Natural killer cell treated with Interleukin-12 subunit alpha and Interleukin-12 subunit beta and Interleukin-15 and Interleukin-18, amount 100 ng/mL, for 72 hours (primary cell): ENCODE results near the gene PPP1CA. TPM values are rescaled to one million over a fixed set of nuclear protein-coding genes. Genes with fewer than 3 reads are reported as not detected.
"Not testable (repeated sequence)": the region's sequence is repeated elsewhere in the genome, so short reads cannot be mapped to it uniquely, and the experiment has no call there.

ENCODE experiments used
- ATAC-seq, 2 donors: fragments of 150-1000 bp; cut with Tn5 transposase in 1 of 2; sonication (Bioruptor Pico), chemical (Tn5 transposase) in 1 of 2; 2 replicates each; pipeline ENCODE4 v1.10.0; 2021
- DNase-seq: peaks from one replicate; pipeline ENCODE4 v3.0.0; 2022; ENCODE audit warnings: low spot score
- H3K27ac Mint-ChIP-seq, 2 donors: 1 replicate in 1 of 2; 2 replicates in 1 of 2; pipeline ENCODE4 v1.8.0; 2022; ENCODE audit warnings: mixed read lengths in 2 of 2, mild to moderate bottlenecking in 1 of 2, moderate library complexity in 1 of 2
- H3K27me3 Mint-ChIP-seq, 2 donors: 1 replicate in 1 of 2; 2 replicates in 1 of 2; pipeline ENCODE4 v1.8.0; 2022; ENCODE audit warnings: mixed read lengths in 2 of 2
- H3K36me3 Mint-ChIP-seq: one replicate; pipeline ENCODE4 v1.8.0; 2022; ENCODE audit warnings: mixed read lengths
- H3K4me1 Mint-ChIP-seq, 2 donors: 1 replicate in 1 of 2; 2 replicates in 1 of 2; pipeline ENCODE4 v1.8.0; 2022; ENCODE audit warnings: low read depth in 2 of 2, mixed read lengths in 2 of 2, mild to moderate bottlenecking in 1 of 2
- H3K4me3 Mint-ChIP-seq: one replicate; pipeline ENCODE4 v1.8.0; 2022; ENCODE audit warnings: mixed read lengths
- H3K9me3 Mint-ChIP-seq: 2 replicates; pipeline ENCODE4 v1.8.0; 2022; ENCODE audit warnings: mixed read lengths
- total RNA-seq, 2 donors: library from RNA; stranded (reverse); gene quantifications; one replicate each; pipeline ENCODE4 v1.2.3, GENCODE V29; 2022

Gene PPP1CA
- total RNA-seq, 2 donors from 2014 or later = 317 to 378 TPM

GRCh38 chr11:67429038-67429668, 27.5 kb upstream of the PPP1CA start:
- Mint-ChIP-seq H3K27me3 (no peaks in the 10 kb centered on the region), H3K4me1 (peaks cover 29 to 36% of the 10 kb centered on the region in 2 donors), H3K9me3 (no peaks in the 10 kb centered on the region), H3K4me3 (peak overlapping the region; percentile 96), H3K27ac (peak overlapping the region; percentile 94 to 97), H3K36me3 (no peaks in the 10 kb centered on the region)
- DNase-seq (no peak), ATAC-seq (no peak)

GRCh38 chr11:67428052-67429001, 26.7 kb upstream of the PPP1CA start, which contains the start of gene RPS6KB2:
Gene RPS6KB2, plus strand, starts transcription at chr11:67428494. Its CDS starts 52 bp downstream, at chr11:67428546.
- ATAC-seq (peak; percentile 92 to 94), DNase-seq (peak; percentile 97)
- H3K27ac Mint-ChIP-seq = peak within 1 kb of the TSS; percentile 94 to 97
- no peaks in the 10 kb centered on the region for H3K27me3 Mint-ChIP-seq
- H3K4me1 Mint-ChIP-seq = peaks cover 24 to 31% of the 10 kb centered on the region in 2 donors
- no peaks in the 10 kb centered on the region for H3K9me3 Mint-ChIP-seq
- H3K36me3 Mint-ChIP-seq = no peaks in the 10 kb centered on the region
- peak within 1 kb of the TSS; percentile 96 for H3K4me3 Mint-ChIP-seq

- H3K4me3 Mint-ChIP-seq = peak overlapping the region; percentile 96
- H3K4me1 Mint-ChIP-seq = peaks cover 22 to 31% of the 10 kb centered on the region in 2 donors
- ATAC-seq, DNase-seq, H3K27me3 Mint-ChIP-seq, H3K36me3 Mint-ChIP-seq, H3K9me3 Mint-ChIP-seq: not testable (repeated sequence)
- peak overlapping the region; percentile 94 to 97 for H3K27ac Mint-ChIP-seq
Measured at GRCh38 chr11:67427364-67427859, 25.8 kb upstream of the PPP1CA start.

- Mint-ChIP-seq H3K4me3 (no peak overlapping the region), H3K27ac (no peak overlapping the region), H3K9me3 (no peaks in the 10 kb centered on the region), H3K36me3 (no peaks in the 10 kb centered on the region), H3K4me1 (peaks cover 13 to 25% of the 10 kb centered on the region in 2 donors), H3K27me3 (no peaks in the 10 kb centered on the region)
- no peak for ATAC-seq
- peak; percentile 60 for DNase-seq
Measured at GRCh38 chr11:67423891-67424613, 22.4 kb upstream of the PPP1CA start.

GRCh38 chr11:67423466-67423865, 21.8 kb upstream of the PPP1CA start:
- H3K4me3 Mint-ChIP-seq = no peak overlapping the region

GRCh38 chr11:67422891-67423290, 21.2 kb upstream of the PPP1CA start:
- H3K4me3 Mint-ChIP-seq = no peak overlapping the region

More at GRCh38 chr11:67423466-67423865, 21.8 kb upstream of the PPP1CA start:
- Mint-ChIP-seq H3K4me1 (peaks cover 13 to 27% of the 10 kb centered on the region in 2 donors), H3K27ac (no peak overlapping the region), H3K27me3 (no peaks in the 10 kb centered on the region), H3K36me3 (no peaks in the 10 kb centered on the region), H3K9me3 (no peaks in the 10 kb centered on the region)
- no peak for ATAC-seq
- DNase-seq = no peak

GRCh38 chr11:67421430-67422031, 19.9 kb upstream of the PPP1CA start:
- Mint-ChIP-seq H3K9me3 (no peaks in the 10 kb centered on the region), H3K4me1 (peaks cover 9 to 28% of the 10 kb centered on the region in 2 donors), H3K27ac (peak overlapping the region; percentile 47 to 57), H3K4me3 (peak overlapping the region; percentile 37), H3K36me3 (no peaks in the 10 kb centered on the region), H3K27me3 (no peaks in the 10 kb centered on the region)
- no peak for ATAC-seq
- DNase-seq = peak; percentile 64

More at GRCh38 chr11:67422891-67423290, 21.2 kb upstream of the PPP1CA start:
- DNase-seq = no peak
- no peaks in the 10 kb centered on the region for H3K9me3 Mint-ChIP-seq
- H3K4me1 Mint-ChIP-seq = peaks cover 9 to 26% of the 10 kb centered on the region in 2 donors
- no peaks in the 10 kb centered on the region for H3K36me3 Mint-ChIP-seq
- H3K27ac Mint-ChIP-seq = peak overlapping the region in 1 of 2 donors; percentile 36
- no peak for ATAC-seq
- H3K27me3 Mint-ChIP-seq = no peaks in the 10 kb centered on the region

GRCh38 chr11:67420646-67421429, 19.2 kb upstream of the PPP1CA start:
- Mint-ChIP-seq H3K4me1 (peaks cover 15 to 35% of the 10 kb centered on the region in 2 donors), H3K9me3 (no peaks in the 10 kb centered on the region), H3K27me3 (no peaks in the 10 kb centered on the region), H3K4me3 (peak overlapping the region; percentile 70), H3K27ac (peak overlapping the region; percentile 47 to 60), H3K36me3 (no peaks in the 10 kb centered on the region)
- ATAC-seq = peak; percentile 98
- DNase-seq = peak; percentile 96

- Mint-ChIP-seq H3K4me1 (peaks cover 15 to 35% of the 10 kb centered on the region in 2 donors), H3K27ac (peak overlapping the region; percentile 33 to 60)
- peak; percentile 59 for DNase-seq
Measured at GRCh38 chr11:67420147-67420645, 18.5 kb upstream of the PPP1CA start.

GRCh38 chr11:67419325-67420049, 17.8 kb upstream of the PPP1CA start:
- Mint-ChIP-seq H3K4me1 (peaks cover 10 to 29% of the 10 kb centered on the region in 2 donors), H3K4me3 (peak overlapping the region; percentile 70), H3K27ac (peak overlapping the region; percentile 33 to 60), H3K27me3 (no peaks in the 10 kb centered on the region), H3K9me3 (no peaks in the 10 kb centered on the region), H3K36me3 (no peaks in the 10 kb centered on the region)
- DNase-seq (no peak), ATAC-seq (no peak)

More at GRCh38 chr11:67420147-67420645, 18.5 kb upstream of the PPP1CA start:
- H3K4me3 Mint-ChIP-seq = peak overlapping the region; percentile 70
- H3K9me3 Mint-ChIP-seq = no peaks in the 10 kb centered on the region
- no peak for ATAC-seq
- H3K36me3 Mint-ChIP-seq = no peaks in the 10 kb centered on the region
- H3K27me3 Mint-ChIP-seq = no peaks in the 10 kb centered on the region

GRCh38 chr11:67418476-67419281, 17.0 kb upstream of the PPP1CA start:
- DNase-seq (no peak), ATAC-seq (no peak)
- H3K4me1 Mint-ChIP-seq = peaks cover 12 to 28% of the 10 kb centered on the region in 2 donors
- peak overlapping the region; percentile 33 to 60 for H3K27ac Mint-ChIP-seq
- no peaks in the 10 kb centered on the region for H3K27me3 Mint-ChIP-seq
- H3K36me3 Mint-ChIP-seq = no peaks in the 10 kb centered on the region
- no peaks in the 10 kb centered on the region for H3K9me3 Mint-ChIP-seq
- H3K4me3 Mint-ChIP-seq = no peak overlapping the region
